ENCODE data around the gene WSB1. TPM values are rescaled to one million over a fixed set of nuclear protein-coding genes. Genes with fewer than 3 reads are reported as not detected.

WSB1 gene
- total and polyA plus RNA-seq, 9 of the 15 experiments (the other 6 are each of a cell fraction or from before 2014, with no cell fraction given), result 22.8 to 229 (median 81.1) TPM

GRCh38 chr17:27353461-27354050 is 59.6 kb downstream of the WSB1 start (continued):
- no peak for TF ChIP-seq ZNF318 (IDR thresholded peaks at IDR 0.05; ENCODE audit: borderline replicate concordance in 1 of 2, low read depth in 1 of 2)
- TF ChIP-seq ZNF174 (CRISPR knock-in tag; IDR thresholded peaks at IDR 0.05), result no peak
- no peak for TF ChIP-seq WHSC1 (IDR thresholded peaks at IDR 0.05; ENCODE audit: low read length)
- TF ChIP-seq DPF2 (IDR thresholded peaks at IDR 0.05), result peak; percentile 76; the same call in 1 of the 2 replicates
- 0 out of 2 replicates have a peak, but pooled peaks have one; percentile 58 for TF ChIP-seq ZFPM2 (CRISPR knock-in tag; IDR thresholded peaks at IDR 0.05)
- TF ChIP-seq ZKSCAN1 (IDR thresholded peaks at IDR 0.05; ENCODE audit: low read depth, low read length), result no peak; the same call in 1 of the 2 replicates
- no peak for TF ChIP-seq BCOR (IDR thresholded peaks at IDR 0.05)
- no peak for TF ChIP-seq ZNF280B (CRISPR knock-in tag; IDR thresholded peaks at IDR 0.05)
- 0 out of 2 replicates have a peak, but pooled peaks have one; percentile 66 for TF ChIP-seq GATAD2A (IDR thresholded peaks at IDR 0.05)
- no peak for TF ChIP-seq U2AF1 (optimal IDR thresholded peaks at IDR 0.05; ENCODE audit: low read depth, low read length)
- TF ChIP-seq PHTF2 (CRISPR knock-in tag; IDR thresholded peaks at IDR 0.05), result no peak
- TF ChIP-seq MCM5 (IDR thresholded peaks at IDR 0.05; ENCODE audit: low read depth), result no peak
- TF ChIP-seq HOMEZ (CRISPR knock-in tag; IDR thresholded peaks at IDR 0.05), result no peak
- no peak for TF ChIP-seq ZNF146 (CRISPR knock-in tag; IDR thresholded peaks at IDR 0.05; ENCODE audit: unreplicated experiment)
- no peak for TF ChIP-seq CBX5 (IDR thresholded peaks at IDR 0.05; ENCODE audit: borderline replicate concordance, low read depth)
- TF ChIP-seq MAZ (CRISPR knock-in tag; conservative IDR thresholded peaks at IDR 0.05 in 1 of 2, IDR thresholded peaks at IDR 0.05 in 1 of 2), result peak; percentile 89 to 98
- TF ChIP-seq ZNF224 (CRISPR knock-in tag; IDR thresholded peaks at IDR 0.05), result no peak
- TF ChIP-seq ZC3H8 (IDR thresholded peaks at IDR 0.05), result no peak
- no peak for TF ChIP-seq ZNF354B (CRISPR knock-in tag; IDR thresholded peaks at IDR 0.05)
